Measurements from ENCODE around the gene SDC3. TPM values are rescaled to one million over a fixed set of nuclear protein-coding genes. Genes with fewer than 3 reads are reported as not detected.
A peak's percentile ranks its signal among the peaks of the same experiment; 100 is the strongest.

The SDC3 gene
- total RNA-seq, 4 donors from 2014 or later, result 44.1 to 101 (median 56.5) TPM

DNA sequence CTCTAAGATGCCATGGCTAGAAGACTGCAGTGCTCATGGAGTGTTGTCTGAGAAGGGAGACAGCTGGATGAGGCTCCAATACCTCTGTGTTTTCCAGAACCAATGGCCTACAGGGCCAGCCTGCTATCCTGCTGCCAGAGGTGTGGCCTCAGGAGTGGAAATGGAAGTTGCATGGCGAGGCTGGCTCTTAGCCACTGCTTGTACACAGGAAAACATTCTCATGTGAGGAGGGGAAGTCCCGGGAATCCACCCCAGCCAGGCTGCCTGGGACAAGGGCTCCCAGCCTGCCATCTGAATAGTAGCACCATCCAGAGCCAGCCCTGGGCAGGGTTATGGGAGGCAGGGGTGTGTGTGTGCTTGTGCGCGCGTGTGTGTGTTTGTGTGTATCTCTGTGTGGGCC lies 56.5 kb downstream of the SDC3 start:
- no peak overlapping the region for H3K4me3 ChIP-seq
- intact Hi-C loops (cut with DNase I), result no loop called here
- no peak for DNase-seq (ENCODE audit: extremely low spot score)
- TF ChIP-seq POLR2A (IDR thresholded peaks at IDR 0.05; ENCODE audit: low read depth) (no peak), EP300 (IDR thresholded peaks at IDR 0.05) (no peak), CTCF (IDR thresholded peaks at IDR 0.05) (no peak), POLR2AphosphoS5 (IDR thresholded peaks at IDR 0.05) (peak in 1 of 2 donors; percentile 47)
- no peaks in the 10 kb centered on the region for H3K27me3 ChIP-seq
- 87% methylated on average over 3 of the region's 5 CpGs for WGBS
- peaks cover 22 to 44% (median 26%) of the 10 kb centered on the region in 4 donors for H3K4me1 ChIP-seq
- no peaks in the 10 kb centered on the region for H3K36me3 ChIP-seq
- no peaks in the 10 kb centered on the region for H3K9me3 ChIP-seq
- H3K27ac ChIP-seq (replicated peaks in 1 of 4), result peak overlapping the region in 2 of 4 donors; percentile 14 to 25

GRCh38 chr1:30851286-30851685 lies 57.3 kb downstream of the SDC3 start:
- H3K9me3 ChIP-seq, result no peaks in the 10 kb centered on the region
- no peaks in the 10 kb centered on the region for H3K36me3 ChIP-seq
- peaks cover 22 to 40% (median 30%) of the 10 kb centered on the region in 4 donors for H3K4me1 ChIP-seq
- H3K4me3 ChIP-seq, result no peak overlapping the region
- intact Hi-C loops (cut with DNase I), result no loop called here
- DNase-seq (ENCODE audit: extremely low spot score), result no peak
- WGBS, result 100% methylated on average over 1 of the region's 1 CpG
- no peaks in the 10 kb centered on the region for H3K27me3 ChIP-seq
- TF ChIP-seq POLR2A (IDR thresholded peaks at IDR 0.05; ENCODE audit: low read depth) (no peak), EP300 (IDR thresholded peaks at IDR 0.05) (no peak), POLR2AphosphoS5 (IDR thresholded peaks at IDR 0.05) (no peak), CTCF (IDR thresholded peaks at IDR 0.05) (no peak)
- no peak overlapping the region for H3K27ac ChIP-seq (replicated peaks in 1 of 4)

GRCh38 chr1:30850607-30851006 lies 58.0 kb downstream of the SDC3 start:
- Histone ChIP-seq H3K4me3 (no peak overlapping the region), H3K27ac (replicated peaks in 1 of 4) (no peak overlapping the region), H3K36me3 (no peaks in the 10 kb centered on the region), H3K27me3 (no peaks in the 10 kb centered on the region), H3K9me3 (no peaks in the 10 kb centered on the region), H3K4me1 (peaks cover 21 to 40% (median 32%) of the 10 kb centered on the region in 4 donors)
- no peak for TF ChIP-seq CTCF (IDR thresholded peaks at IDR 0.05)
- TF ChIP-seq POLR2AphosphoS5 (IDR thresholded peaks at IDR 0.05), result no peak
- TF ChIP-seq EP300 (IDR thresholded peaks at IDR 0.05), result no peak
- no peak for TF ChIP-seq POLR2A (IDR thresholded peaks at IDR 0.05; ENCODE audit: low read depth)
- 81% methylated on average over 2 of the region's 2 CpGs for WGBS
- intact Hi-C loops (cut with DNase I), result no loop called here
- DNase-seq (ENCODE audit: extremely low spot score), result no peak

GRCh38 chr1:30848130-30848529 lies 60.4 kb downstream of the SDC3 start:
- Histone ChIP-seq H3K36me3 (no peaks in the 10 kb centered on the region), H3K4me3 (no peak overlapping the region), H3K27ac (replicated peaks in 1 of 4) (peak overlapping the region; percentile 44 to 66 (median 50)), H3K27me3 (no peaks in the 10 kb centered on the region), H3K9me3 (no peaks in the 10 kb centered on the region), H3K4me1 (peaks cover 21 to 41% (median 38%) of the 10 kb centered on the region in 4 donors)
- TF ChIP-seq CTCF (IDR thresholded peaks at IDR 0.05) (no peak), POLR2A (IDR thresholded peaks at IDR 0.05; ENCODE audit: low read depth) (no peak), EP300 (IDR thresholded peaks at IDR 0.05) (no peak), POLR2AphosphoS5 (IDR thresholded peaks at IDR 0.05) (no peak)
- intact Hi-C loops (cut with DNase I), result no loop called here
- 85% methylated on average over 5 of the region's 5 CpGs for WGBS
- DNase-seq (ENCODE audit: extremely low spot score), result no peak

GRCh38 chr1:30847358-30847972 lies 61.1 kb downstream of the SDC3 start:
- Histone ChIP-seq H3K9me3 (no peaks in the 10 kb centered on the region), H3K4me1 (peaks cover 20 to 41% (median 36%) of the 10 kb centered on the region in 4 donors), H3K27me3 (no peaks in the 10 kb centered on the region), H3K4me3 (no peak overlapping the region), H3K36me3 (no peaks in the 10 kb centered on the region), H3K27ac (replicated peaks in 1 of 4) (peak overlapping the region; percentile 44 to 66 (median 50))
- intact Hi-C loops (cut with DNase I), result no loop called here
- DNase-seq (ENCODE audit: extremely low spot score), result no peak
- 65% methylated on average over 11 of the region's 17 CpGs for WGBS
- TF ChIP-seq CTCF (IDR thresholded peaks at IDR 0.05) (no peak), POLR2AphosphoS5 (IDR thresholded peaks at IDR 0.05) (peak; percentile 42 to 50)

Measured in esophagus muscularis mucosa (tissue), 4 donors.